Activated CD4-positive, CD25-positive, alpha-beta regulatory T cell treated with anti-CD3 and anti-CD28 coated beads, Interleukin-2, amount 50 U/mL, for 72 hours (primary cell): ENCODE data around the gene SPECC1.
"Not testable (repeated sequence)": the region's sequence is repeated elsewhere in the genome, so short reads cannot be mapped to it uniquely, and the experiment has no call there.

Experiments
- DNase-seq: peaks from one replicate; pipeline ENCODE4 v3.0.0; 2021

SPECC1 gene

GRCh38 chr17:20213449-20213848 lies 204.3 kb downstream of the SPECC1 start:
- no peak for DNase-seq

GRCh38 chr17:20214794-20215193 lies 205.6 kb downstream of the SPECC1 start:
- no peak for DNase-seq

- DNase-seq, result no peak
Measured at GRCh38 chr17:20216154-20216815, 207.1 kb downstream of the SPECC1 start.

GRCh38 chr17:20216853-20217252 lies 207.7 kb downstream of the SPECC1 start:
- no peak for DNase-seq

GRCh38 chr17:20217677-20218076 lies 208.5 kb downstream of the SPECC1 start:
- no peak for DNase-seq

- no peak for DNase-seq
Measured at GRCh38 chr17:20218272-20218671, 209.1 kb downstream of the SPECC1 start.

GRCh38 chr17:20223808-20224328 lies 214.7 kb downstream of the SPECC1 start:
- DNase-seq, result no peak

- no peak for DNase-seq
Measured at GRCh38 chr17:20224379-20224778, 215.2 kb downstream of the SPECC1 start.

GRCh38 chr17:20225162-20226115 lies 216.3 kb downstream of the SPECC1 start:
- DNase-seq, result no peak

- peak; percentile 75 for DNase-seq
Measured at GRCh38 chr17:20226814-20227482, 217.8 kb downstream of the SPECC1 start.

GRCh38 chr17:20227720-20228370 lies 218.7 kb downstream of the SPECC1 start:
- DNase-seq, result not testable (repeated sequence)

- no peak for DNase-seq
Measured at GRCh38 chr17:20228410-20228809, 219.3 kb downstream of the SPECC1 start.

- DNase-seq, result no peak
Measured at GRCh38 chr17:20228860-20229259, 219.7 kb downstream of the SPECC1 start.

- no peak for DNase-seq
Measured at GRCh38 chr17:20230924-20231323, 221.8 kb downstream of the SPECC1 start.

- DNase-seq, result no peak
Measured at GRCh38 chr17:20232611-20233010, 223.5 kb downstream of the SPECC1 start.

GRCh38 chr17:20234276-20234675 lies 225.1 kb downstream of the SPECC1 start:
- peak; percentile 37 for DNase-seq

- no peak for DNase-seq
Measured at GRCh38 chr17:20235747-20236146, 226.6 kb downstream of the SPECC1 start.

- DNase-seq, result no peak
Measured at GRCh38 chr17:20236578-20237227, 227.5 kb downstream of the SPECC1 start.

GRCh38 chr17:20239776-20240175 lies 230.6 kb downstream of the SPECC1 start:
- DNase-seq, result not testable (repeated sequence)

GRCh38 chr17:20241855-20242254 lies 232.7 kb downstream of the SPECC1 start:
- no peak for DNase-seq

GRCh38 chr17:20242271-20242670 lies 233.1 kb downstream of the SPECC1 start:
- no peak for DNase-seq

GRCh38 chr17:20243524-20243923 lies 234.4 kb downstream of the SPECC1 start:
- DNase-seq, result no peak
